GM19023 (cell line): ENCODE results near the gene ERGIC1.

Experiments
- ATAC-seq: cut with Tn5 transposase; IDR thresholded peaks from one replicate; pipeline ENCODE4 v1.9.1; 2021; ENCODE audit warnings: mild to moderate bottlenecking, moderate library complexity; ENCODE audit not compliant: unreplicated experiment

Gene ERGIC1

GRCh38 chr5:172898843-172899369, 64.9 kb downstream of the ERGIC1 start:
- ATAC-seq = no peak

DNA sequence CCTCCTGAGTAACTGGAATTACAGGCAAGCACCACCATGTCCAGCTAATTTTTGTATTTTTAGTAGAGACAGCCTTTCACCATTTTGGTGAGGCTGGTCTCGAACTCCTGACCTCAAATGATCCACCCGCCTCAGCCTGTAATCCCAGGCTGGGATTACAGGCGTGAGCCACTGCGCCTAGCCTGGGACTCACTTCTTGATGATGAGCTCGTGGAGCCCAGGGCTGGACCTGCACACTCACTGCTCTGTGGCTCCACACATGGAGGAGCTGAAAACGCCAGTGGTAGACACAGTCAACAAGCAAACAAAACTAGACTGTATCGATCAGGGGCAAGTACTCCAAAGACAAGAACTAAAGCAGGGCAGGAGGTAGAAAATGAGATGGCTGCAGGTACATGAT, 65.4 kb downstream of the ERGIC1 start:
- no peak for ATAC-seq

DNA sequence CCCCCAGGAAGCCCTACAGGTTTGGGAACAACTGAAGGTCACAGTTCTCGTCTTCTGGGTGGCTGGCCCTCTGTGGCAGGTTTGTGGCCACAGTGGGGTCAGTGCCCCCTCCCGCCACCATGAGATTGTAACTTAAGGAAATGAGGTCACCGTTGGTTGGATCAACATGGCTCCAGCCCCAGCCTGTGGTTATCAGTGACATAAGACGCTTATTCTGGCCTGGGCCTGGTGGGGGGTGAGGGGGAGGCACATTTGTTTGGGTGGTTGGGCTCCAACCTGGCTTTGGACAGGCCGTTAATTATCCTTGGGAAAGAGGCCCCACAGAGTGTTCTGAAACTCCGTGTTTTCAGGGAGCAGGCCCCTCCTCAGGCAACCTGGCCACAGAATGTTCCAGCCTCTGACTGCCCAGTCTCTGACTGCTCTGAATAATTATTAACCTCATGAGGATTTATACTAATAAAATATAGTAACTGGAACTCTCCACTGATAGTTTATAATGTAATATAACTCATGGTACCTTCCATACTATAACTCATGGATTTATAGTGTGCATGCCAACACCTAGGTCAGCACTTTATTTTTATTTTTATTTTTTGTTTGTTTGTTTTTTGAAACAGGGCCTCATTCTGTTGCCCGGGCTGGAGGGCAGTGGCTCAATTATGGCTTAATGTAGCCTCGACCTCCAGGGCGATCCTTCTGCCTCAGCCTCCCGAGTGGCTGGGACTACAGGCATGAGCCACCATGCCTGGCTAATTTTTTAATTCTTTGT, 67.1 kb downstream of the ERGIC1 start:
- no peak for ATAC-seq

DNA sequence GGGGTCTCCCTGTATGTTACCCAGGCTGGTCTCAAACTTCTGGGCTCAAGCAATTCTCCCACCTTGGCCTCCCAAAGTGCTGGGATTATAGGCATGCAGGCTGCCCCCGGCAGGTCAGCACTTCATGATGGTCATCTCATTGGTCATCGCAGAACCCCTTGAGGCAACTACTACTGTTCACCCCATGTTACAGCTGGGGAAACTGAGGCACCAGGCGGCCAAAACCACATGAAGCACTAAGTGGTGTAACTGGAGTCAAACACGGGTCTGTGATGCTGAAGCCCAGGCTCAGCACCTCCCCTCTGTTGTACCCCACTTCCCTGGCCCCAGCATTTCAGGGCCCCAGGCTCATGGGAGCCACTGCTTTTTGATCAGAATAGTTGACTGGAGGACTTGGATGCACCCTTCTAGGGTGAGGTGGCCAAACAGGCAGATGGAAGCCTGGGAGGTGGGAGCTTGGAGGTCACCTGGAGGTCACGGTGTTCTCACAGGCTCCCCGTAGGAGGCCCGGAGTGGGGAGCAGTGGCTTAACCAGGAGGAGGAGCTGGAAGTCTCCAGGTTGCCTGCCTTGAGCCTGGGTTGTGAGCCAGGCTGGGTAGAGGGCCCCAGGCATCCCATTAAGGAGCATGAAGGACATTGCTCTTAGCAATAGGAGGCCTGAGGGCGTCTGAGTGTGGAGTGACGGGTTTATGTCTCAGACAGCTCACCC, 67.9 kb downstream of the ERGIC1 start:
- ATAC-seq = no peak

GRCh38 chr5:172902497-172903472, 68.7 kb downstream of the ERGIC1 start:
- ATAC-seq = no peak

GRCh38 chr5:172903790-172904189, 69.7 kb downstream of the ERGIC1 start:
- ATAC-seq = no peak

DNA sequence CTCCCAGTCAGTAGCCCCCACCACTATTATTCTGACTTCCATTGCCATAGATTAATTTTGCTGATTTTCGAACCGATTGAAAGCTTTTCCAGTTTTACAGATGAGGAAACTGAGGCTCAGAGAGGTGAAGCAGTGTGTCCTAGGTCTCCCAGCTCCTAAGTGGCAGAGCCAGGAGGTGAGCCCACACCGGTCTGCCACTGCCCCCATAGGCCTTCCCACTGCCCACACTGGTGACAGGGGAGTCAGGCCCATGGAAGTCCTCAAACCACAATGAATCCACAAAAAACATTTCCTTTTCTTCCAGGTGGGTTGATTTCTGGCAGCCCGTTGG, 70.2 kb downstream of the ERGIC1 start:
- ATAC-seq = no peak

DNA sequence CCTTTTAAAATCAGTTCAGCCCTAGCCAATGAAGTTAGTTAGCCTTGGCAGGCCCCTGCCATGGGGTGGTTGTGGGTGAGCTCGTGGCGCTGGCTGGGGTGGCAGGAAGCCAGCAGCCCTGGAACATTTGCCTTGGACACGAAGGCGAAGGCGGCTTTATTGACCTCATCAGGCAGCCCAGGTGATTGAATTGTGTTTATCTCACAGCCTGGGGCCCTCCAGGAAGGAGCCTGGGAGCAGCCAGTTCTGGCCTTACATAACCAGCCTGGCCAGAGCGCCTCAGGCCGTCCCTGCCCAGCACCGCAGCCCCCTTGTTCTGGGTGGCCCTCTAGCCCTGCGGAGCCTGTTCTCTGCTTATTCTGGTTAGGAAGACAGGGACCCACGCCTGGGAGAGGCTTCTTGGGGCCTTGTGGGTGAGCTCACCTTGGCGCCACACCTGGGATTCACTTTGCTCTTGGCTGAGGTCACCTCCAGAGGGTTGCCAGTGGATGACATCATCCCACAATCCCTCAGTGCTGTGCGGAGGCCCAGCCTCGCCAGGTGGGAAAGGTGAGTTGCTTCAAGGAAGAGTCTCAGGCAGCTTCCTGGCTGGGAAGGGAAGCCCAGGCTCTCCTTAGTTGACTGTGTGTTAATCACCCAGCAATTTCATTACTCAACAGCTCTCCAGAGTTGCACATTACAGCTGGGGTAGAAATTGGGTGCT, 70.7 kb downstream of the ERGIC1 start:
- no peak for ATAC-seq

DNA sequence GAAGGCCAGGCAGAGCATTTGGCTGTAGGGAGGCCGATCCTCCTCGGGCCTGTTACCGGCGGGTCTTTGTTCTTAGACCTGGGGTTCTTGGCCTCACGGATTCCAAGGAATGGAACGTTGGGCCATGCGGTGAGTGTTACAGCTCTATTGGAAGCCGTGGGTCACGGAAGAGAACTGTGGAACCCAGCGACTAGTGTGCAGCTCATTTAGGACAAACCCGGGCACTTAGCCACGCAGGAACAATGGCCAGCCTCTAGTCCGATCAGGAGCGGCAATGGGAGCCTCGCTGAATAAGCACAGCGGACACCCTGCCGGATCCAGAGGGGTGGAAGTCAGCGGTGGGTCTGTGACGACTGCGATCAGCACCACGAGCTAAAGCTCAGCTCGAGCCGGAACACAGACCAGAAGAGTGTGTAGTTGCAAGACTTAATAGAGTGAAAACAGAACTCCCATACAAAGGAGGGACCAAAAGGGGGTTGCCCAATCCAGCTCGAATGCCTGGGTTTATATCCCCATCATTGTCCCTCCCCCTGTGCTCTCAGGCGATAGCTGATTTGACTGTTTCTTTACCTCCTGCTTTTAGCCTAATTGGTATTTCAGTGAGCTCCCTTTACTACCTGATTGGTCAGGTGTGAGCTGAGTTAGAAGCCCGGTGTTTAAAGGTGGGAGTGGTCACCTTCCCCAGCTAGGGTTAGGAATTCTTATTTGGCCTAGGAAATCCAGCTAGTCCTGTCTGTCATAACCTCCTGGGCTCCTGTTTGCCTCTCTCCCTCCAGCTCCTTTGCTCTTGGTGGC, 71.5 kb downstream of the ERGIC1 start:
- no peak for ATAC-seq

GRCh38 chr5:172906436-172906835, 72.4 kb downstream of the ERGIC1 start:
- ATAC-seq = no peak

DNA sequence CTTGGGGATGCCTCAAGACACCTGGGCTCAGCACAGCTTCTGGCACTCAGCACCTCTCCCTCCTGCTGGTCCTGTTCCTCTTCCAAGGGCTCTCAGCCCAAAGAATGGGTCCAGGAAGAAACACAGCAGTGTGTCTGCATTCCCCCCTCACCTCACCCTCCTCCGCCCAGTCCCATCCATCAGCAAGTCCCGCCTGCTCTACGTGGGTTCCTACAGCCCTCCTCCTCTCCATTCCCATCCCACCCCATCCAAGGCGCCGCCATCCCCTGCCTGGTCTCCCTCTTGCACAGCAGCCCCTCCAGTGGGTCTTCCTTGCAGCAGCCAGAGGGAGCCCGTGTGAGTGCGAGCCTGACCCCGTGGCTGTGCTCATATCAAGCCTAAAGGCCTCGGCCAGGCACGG, 72.8 kb downstream of the ERGIC1 start:
- ATAC-seq = no peak

DNA sequence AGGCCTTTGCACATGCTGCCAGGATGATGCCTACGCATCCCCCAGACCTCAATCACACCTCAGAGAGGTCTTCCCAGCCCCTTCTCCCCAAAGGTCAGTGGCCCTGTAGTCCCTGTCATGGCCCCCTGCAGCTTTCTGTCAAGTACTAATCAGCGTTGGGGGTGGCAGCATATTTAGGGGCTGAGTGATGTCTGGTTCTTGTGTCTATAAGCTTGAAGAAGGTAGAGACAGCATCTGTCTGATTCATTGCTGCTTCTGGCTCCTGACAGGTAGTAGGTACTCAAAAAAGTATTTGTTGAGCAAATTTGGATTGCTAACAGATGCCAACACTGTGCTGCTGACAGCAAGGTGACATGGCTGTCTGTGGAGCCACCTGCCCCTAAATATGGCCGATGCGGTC, 73.6 kb downstream of the ERGIC1 start:
- no peak for ATAC-seq

GRCh38 chr5:172908662-172909061, 74.6 kb downstream of the ERGIC1 start:
- no peak for ATAC-seq

DNA sequence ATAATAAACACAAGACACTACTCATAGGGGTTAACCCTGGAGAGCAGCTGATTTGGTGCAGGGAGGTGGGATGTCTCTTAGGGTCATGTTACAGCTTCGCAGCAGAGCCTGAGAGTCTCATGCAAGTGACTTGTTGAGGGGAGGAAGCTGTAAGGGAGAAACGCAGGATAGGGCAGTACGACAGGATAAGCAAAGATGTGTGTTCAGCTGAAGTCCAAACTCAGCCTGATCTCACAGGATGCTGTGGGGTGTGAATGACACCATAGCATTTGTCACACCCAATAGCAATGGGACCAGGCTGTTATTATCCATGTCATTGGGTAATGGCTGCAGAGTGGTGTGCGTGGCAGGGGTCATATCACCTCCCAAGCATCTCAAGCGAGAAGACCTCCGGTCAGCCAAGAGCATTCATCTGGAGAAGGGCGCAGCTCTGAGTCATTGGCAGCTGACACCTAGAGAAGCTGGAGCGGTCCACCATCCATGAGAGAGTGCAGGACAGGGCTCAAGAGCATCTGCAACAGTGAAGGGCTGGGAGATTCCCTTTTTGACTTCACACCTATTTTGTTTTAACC, 76.0 kb downstream of the ERGIC1 start:
- ATAC-seq = no peak

- ATAC-seq = no peak
Measured at GRCh38 chr5:172910828-172911627, 77.0 kb downstream of the ERGIC1 start.

GRCh38 chr5:172911628-172911880, 77.5 kb downstream of the ERGIC1 start:
- ATAC-seq = no peak

DNA sequence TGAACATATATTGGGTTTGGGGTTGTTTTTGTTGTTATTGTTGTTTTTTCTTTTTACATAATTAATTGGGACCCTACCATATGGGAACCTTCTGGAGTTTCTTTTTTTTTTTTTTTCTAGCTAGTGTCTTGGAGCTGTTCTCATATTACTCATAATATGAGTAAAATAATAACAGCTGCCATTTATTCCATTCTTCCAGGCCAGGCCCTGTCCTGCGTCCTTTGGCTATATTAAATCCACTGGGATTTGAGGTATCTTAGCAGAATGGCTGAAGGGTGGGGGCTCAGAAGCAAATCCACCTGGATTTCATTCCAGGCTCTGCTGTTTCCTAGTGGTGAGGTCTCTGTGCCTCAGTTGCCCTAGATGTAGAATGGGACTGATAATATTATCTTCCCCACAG, 77.9 kb downstream of the ERGIC1 start:
- ATAC-seq = no peak

DNA sequence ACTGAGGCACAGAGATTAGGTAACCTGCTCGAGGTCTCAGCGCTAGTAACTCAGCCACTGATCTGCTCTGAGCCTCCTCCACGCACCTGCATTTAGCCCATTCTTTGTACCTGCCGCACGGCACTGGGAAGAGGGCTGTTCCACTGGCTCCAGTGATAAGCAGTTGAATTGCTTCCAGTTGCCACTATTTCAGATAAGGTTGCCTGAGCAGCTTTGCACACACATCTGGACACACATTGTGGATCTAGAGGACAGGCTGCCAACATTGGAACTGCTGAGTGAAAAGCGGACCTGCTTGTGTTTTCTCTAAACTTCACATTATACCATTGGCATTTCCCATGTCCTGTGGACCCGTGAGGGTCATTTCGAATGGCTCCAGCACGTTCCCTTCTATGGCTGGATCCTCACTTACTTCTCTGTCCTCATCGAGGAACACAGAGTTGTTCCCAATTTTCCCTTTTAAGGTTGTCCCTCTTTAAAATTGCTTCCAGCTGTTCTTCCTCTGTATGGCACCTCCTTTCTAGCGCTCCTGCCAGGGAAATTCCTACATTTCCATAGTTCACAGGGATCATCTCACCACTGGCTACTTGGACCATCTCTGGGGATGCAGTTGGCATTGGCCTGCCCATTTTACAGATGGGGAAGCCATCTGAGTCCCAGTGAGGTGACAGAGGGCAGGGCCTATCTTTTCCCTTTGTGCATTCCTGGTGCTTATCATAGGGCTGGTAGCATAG, 79.2 kb downstream of the ERGIC1 start:
- no peak for ATAC-seq
